HuH-7.5 (cell line): ENCODE data around the gene DUSP8.
"Not testable (repeated sequence)": the region's sequence is repeated elsewhere in the genome, so short reads cannot be mapped to it uniquely, and the experiment has no call there.

ENCODE experiments used
- DNase-seq: peaks from one replicate; pipeline ENCODE4 v3.0.0; 2011; ENCODE audit warnings: low spot score

The DUSP8 gene

DNA sequence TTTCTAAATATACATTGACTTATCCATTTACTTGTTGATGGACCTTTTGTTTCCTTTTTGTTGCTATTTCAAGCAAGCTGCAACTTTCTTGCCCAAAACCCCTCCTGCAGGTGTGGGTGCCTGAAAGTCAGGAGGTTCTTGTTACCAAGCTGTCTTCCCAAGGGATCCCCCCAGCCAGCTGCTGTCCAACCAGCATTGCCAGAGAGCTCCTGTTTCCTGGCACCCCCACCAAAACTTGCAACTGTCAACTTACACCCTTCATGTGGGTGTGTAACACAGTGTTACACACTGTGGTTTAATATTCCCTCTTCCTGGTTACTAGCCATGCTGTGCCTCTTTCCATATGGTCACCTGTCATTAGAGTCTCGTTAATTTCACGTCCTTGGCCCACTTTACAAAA, 14.6 kb upstream of the DUSP8 start:
- no peak for DNase-seq

DNA sequence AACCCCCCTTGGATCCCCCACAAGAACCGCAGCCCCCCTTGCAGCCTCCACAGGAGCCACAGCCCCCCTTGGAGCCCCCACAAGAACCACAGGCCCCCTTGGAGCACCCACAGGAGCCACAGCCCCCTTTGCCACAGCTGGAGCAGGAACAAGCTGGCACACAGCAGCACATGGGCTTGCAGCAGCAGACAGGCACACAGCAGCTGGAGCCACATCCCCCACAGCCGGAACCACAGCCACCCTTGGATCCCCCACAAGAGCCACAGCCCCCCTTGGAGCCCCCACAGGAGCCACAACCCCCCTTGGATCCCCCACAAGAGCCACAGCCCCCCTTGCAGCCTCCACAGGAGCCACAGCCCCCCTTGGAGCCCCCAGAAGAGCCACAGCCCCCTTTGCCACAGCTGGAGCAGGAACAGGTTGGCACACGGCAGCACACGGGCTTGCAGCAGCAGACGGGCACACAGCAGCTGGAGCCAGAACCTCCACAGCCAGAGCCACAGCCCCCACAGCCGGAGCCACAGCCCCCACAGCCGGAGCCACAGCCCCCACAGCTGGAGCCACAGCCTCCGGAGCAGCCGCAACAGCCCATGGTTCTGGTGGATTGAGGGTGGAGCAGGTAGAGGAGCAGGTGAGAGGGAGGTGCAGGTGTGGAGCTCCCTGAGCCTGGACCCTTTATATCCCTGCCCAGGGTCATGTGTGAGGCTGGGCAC, 12.7 kb upstream of the DUSP8 start, which contains the start of gene KRTAP5-1:
TSS of gene KRTAP5-1 (minus strand) at position 623 of the 710 bp plus-strand sequence. CDS start at position 589, 34 bp downstream.
- DNase-seq: not testable (repeated sequence)

DNA sequence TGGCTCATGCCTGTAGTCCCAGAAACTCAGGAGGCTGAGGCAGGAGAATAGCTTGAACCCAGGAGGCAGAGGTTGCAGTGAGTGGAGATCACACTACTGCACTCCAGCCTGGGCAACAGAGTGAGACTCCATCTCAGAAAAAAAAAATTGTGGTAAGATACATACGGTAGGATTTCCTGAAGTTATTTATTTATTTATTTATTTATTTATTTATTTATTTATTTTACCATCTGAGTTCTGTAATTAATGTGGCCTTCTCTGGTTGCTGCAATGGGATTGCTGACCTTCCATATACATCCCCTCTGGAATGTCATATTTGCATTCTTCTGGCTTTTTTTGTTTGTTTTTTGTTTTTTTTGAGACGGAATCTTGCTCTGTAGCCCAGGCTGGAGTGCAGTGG, 10.8 kb upstream of the DUSP8 start:
- not testable (repeated sequence) for DNase-seq

DNA sequence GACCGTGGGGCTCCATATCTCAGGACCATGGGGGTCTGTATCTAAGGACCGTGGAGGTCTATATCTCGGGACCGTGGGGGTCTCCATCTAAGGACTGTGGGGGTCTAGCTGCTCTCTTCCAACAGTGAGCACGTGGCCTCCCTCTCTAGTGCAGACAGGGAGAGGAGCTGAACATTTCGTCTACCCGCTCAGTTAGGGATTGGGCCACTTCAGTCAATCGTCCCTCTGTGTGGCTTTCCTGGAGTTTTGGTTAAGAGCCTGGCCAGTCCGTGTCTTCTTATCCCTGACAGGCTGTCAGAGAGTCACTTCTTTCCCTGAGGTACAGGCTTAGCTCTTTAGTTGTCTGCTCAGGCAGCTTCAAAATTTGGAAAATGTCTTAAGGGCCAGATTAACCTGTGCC, 9.9 kb upstream of the DUSP8 start:
- DNase-seq: no peak

- no peak for DNase-seq
Observed at GRCh38 chr11:1576825-1577224, 4.8 kb upstream of the DUSP8 start.

DNA sequence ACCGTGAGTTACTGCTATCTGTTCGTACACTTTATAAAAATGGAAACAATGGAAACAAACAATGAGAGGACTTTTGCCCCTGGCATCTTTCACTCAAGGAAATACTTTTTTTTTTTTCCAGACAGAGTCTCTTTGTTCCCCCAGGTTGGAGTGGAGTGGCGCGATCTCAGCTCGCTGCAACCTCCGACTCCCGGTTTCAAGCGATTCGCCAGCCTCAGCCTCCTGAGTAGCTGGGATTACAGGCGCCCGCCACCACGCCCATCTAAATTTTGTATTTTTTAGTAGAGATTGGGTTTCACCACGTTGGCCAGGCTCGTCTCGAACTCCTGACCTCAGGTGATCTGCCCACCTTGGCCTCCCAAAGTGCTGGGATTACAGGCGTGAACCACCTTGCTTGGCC, 3.7 kb upstream of the DUSP8 start:
- DNase-seq: not testable (repeated sequence)

GRCh38 chr11:1574933-1575242, 2.8 kb upstream of the DUSP8 start:
- DNase-seq: no peak

GRCh38 chr11:1574238-1574932, 2.3 kb upstream of the DUSP8 start:
- no peak for DNase-seq

DNA sequence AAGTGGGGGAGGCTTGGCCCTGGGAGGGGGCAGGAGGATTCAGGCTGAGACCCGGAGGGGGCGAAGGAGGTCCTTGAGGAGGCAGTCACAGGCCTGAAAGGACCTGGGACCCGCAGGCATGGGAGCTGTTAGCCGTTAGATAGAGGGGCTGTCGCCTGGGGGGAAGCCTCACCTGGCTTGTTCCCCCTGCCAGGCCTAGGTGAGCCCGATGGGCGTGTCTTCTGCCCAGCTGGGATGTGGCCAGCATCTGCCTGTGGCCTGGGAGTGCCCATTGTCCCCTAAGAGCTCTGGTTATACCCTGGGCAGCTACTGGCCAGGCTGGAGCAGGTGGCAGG, 1.8 kb upstream of the DUSP8 start:
- no peak for DNase-seq

DNA sequence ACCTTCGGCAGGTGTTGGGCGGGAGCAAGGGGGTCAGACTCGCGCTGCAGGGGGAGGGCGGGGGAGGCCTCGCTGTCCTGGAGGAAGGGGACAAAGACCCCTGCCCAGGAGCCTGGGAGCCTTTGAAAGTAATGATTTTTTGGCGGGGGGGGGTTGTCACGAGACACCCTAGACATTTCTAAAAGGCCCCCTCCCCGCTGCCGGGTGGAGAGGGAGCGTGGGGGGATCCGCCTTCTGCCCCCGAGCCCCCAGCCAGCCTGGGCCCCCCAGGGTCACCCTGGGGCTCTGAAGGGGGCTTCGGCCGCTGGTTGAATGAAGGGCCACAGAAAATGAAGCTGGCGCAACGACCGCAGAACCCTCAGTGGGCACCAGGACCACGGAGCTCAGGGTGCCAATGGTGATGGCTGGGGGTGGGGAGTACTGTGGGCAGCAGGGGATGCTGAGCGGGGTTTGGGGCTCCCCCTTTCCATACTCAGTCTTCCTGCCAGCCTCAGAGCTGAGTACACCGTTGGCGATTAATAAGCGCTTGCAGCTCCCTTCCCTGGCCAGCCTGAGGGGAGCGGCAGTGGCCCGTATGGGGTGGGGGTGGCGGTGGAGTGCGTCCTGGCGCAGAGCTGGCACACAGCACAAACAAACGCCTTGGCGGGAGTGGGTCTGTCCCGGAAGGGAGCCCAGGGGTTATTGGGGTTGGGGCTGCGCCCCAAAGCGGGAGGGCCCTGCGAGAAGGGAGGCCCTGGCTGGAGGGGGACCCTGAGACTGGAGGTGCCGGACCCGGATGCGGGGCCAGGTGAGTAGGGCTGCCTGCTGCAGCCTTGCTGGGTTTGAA, 1.2 kb upstream of the DUSP8 start:
- DNase-seq: no peak

- no peak for DNase-seq
Observed at GRCh38 chr11:1571760-1572196, 293 bp downstream of the DUSP8 start.

- no peak for DNase-seq
Observed at GRCh38 chr11:1570896-1571759, 943 bp downstream of the DUSP8 start.

DNA sequence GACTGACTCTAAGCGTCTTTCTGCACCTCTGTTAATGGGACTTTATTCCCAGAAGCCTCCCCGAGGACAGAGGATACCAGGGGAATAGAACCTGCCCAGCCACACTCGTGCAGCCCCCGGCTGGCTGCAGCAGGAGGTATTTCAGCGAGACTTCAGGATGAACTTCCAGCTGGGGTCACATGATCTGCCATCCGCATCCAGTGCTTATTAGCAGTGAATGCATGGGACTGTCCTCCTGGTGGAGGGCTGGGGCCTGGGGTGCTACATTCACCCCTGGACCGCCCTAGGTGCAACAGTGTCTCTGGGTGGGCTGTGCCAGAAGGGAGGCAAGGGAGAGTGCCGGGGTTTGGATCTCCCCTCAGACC, 1.6 kb downstream of the DUSP8 start:
- DNase-seq: no peak

DNA sequence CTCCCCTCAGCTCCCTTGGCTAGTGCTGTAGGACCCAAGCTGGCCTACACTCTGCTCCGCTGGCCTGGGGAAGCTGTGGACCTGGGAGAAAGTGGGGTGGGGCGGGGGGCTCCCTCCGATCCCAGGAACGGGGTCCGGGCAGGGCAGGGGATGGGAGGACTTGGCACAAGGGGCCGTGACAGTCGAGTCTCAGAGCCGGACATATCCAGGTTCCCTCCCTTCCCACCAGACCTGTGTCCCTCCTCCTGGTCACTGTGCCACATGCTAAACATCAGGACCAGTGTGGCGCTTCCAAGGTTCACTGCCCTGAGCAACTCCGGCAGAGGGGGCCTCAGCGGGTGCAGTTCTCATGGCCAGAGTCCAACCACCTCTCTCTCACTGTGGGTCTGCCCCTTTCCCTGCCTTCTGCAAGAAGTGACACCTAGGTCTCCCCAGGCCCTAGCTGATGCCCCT, 2.0 kb downstream of the DUSP8 start:
- no peak for DNase-seq

- no peak for DNase-seq
Observed at GRCh38 chr11:1569251-1569780, 2.8 kb downstream of the DUSP8 start.

GRCh38 chr11:1568441-1568911, 3.6 kb downstream of the DUSP8 start:
- DNase-seq: peak; percentile 3

GRCh38 chr11:1567721-1568100, 4.4 kb downstream of the DUSP8 start:
- DNase-seq: no peak

DNA sequence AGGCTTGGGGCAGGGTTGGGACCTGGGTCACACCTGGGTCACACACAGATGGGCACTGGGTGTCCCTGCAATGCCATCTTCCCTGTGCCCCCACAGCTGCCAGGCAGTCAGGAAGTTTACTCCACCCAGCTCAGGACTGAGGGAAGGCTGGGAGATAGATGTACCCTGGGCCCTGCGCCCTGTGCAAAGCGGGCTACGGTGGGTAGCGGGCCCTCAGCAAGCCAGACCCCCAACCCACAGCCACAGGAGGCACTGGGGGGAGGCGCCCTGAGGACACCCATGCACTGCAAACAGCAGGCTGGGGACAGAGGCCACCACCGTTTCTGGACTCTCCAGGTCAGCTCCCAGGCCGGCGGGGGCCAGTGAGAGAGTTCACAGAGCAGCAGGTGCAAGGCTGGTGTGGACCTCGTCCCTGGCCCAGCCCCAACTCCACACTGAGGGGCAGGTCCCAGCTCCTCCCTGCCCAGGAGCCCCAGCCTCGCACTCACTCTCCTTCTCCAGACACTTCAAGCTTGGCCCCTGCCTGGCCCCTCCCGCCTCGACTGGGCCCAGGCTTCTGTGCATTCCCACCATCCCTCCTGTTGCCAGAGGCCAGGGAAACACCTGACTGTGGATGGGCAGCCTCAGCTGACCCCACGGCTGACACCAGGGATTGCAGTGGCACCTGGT, 4.9 kb downstream of the DUSP8 start:
- peak; percentile 8 for DNase-seq

DNA sequence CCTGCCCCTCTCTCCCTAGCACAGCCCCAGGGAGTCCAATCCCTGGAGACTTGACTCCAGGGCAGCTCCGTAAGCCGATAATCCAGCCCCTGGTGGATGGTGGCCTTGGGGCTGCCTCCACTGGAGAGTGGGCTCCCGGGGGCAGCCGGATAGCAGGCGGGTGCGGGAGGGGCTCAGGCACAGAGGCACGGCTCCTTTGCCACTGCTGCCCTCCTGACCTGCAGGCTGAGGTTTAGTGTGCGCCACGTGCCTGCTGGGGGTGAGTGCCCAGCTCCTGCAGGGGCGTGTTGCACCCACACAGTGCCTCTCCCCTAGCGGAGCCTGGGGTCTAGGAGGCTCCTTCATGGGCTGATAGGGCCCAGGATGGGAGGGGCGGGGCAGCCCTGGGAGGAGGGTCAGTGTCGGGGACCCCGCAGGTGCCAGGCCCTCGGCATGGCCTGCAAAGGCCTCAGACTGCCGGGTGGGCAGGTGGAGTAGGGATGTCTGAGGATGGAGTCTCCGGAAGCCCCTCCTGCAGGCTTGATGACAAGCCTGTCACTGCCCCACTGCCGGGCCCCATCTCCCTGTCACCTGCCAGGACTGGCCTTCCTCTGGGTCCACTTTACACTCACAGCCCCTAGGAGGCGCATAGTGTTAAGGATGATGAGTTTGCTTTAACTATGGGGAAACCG, 5.6 kb downstream of the DUSP8 start:
- DNase-seq: no peak

DNA sequence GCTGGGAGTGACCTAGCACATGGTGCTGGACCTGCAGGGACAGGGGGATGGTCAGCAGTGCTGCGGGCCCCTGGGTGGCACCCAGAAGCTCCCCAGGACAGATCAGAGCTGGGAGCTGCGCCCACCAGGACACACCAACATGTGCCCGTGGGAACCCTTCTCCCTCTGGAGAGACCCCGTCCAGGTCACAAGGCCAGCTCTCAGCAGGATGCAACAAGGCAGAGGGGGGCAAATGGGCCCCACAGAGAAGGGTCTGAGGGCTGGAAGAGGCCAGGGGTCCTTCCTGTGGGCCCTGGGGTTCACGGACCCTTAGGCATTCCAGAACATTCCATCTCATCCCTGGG, 6.2 kb downstream of the DUSP8 start:
- DNase-seq: no peak
